CD14-positive monocyte (primary cell): ENCODE measurements around the gene MKI67. TPM values are rescaled to one million over a fixed set of nuclear protein-coding genes. Genes with fewer than 3 reads are reported as not detected.

ENCODE experiments used
- DNase-seq, 3 donors: peaks; one replicate each; pipeline ENCODE4 v3.0.0-alpha.2; 2011 to 2022
- H2AFZ ChIP-seq: 2 replicates; pipeline ENCODE4 v1.6.0; 2012; ENCODE audit warnings: mild to moderate bottlenecking, low read depth, low read length, inconsistent platforms; ENCODE audit not compliant: insufficient read depth, poor library complexity, severe bottlenecking
- H3K27ac ChIP-seq, 2 donors: 1 replicate in 1 of 2; 2 replicates in 1 of 2; pipeline ENCODE4 v1.5.1; 2012 to 2013; ENCODE audit warnings: low read length in 2 of 2, control low read depth in 1 of 2, inconsistent platforms in 1 of 2, low read depth in 1 of 2, mild to moderate bottlenecking in 1 of 2
- H3K27me3 ChIP-seq, 2 donors: one replicate each; pipeline versions ENCODE4 v1.6.0 to v1.6.1; 2011 to 2013; ENCODE audit warnings: low read length in 2 of 2; ENCODE audit not compliant: control insufficient read depth in 2 of 2, insufficient read depth in 2 of 2
- H3K36me3 ChIP-seq, 2 donors: replicated peaks in 1 of 2; 1 replicate in 1 of 2; 2 replicates in 1 of 2; pipeline versions ENCODE4 v1.5.1 to v1.6.1; 2012 to 2013; ENCODE audit warnings: low read length in 2 of 2, control low read depth in 1 of 2, inconsistent platforms in 1 of 2, mild to moderate bottlenecking in 1 of 2; ENCODE audit not compliant: insufficient read depth in 2 of 2, control insufficient read depth in 1 of 2
- H3K4me1 ChIP-seq, 2 donors: 1 replicate in 1 of 2; 2 replicates in 1 of 2; pipeline versions ENCODE4 v1.5.1 to v1.6.1; 2012 to 2013; ENCODE audit warnings: low read length in 2 of 2, control low read depth in 1 of 2, inconsistent platforms in 1 of 2, mild to moderate bottlenecking in 1 of 2, moderate library complexity in 1 of 2; ENCODE audit not compliant: insufficient read depth in 2 of 2, control insufficient read depth in 1 of 2
- H3K4me2 ChIP-seq: replicated peaks from 2 replicates; pipeline ENCODE3; 2012; ENCODE audit warnings: low read length, moderate library complexity, mild to moderate bottlenecking; ENCODE audit not compliant: poor library complexity, severe bottlenecking; ENCODE audit errors: extremely low read depth
- H3K4me3 ChIP-seq, 3 experiments: fragments of 200-600 bp in 1 of 3; sonication (generic) in 1 of 3; replicated peaks in 1 of 3; 1 replicate in 2 of 3; 2 replicates in 1 of 3; pipeline ENCODE4 v1.5.1; 2011 to 2013; ENCODE audit warnings: low read length in 3 of 3, mild to moderate bottlenecking in 3 of 3, control low read depth in 2 of 3, low read depth in 2 of 3, inconsistent platforms in 1 of 3, moderate library complexity in 1 of 3
- H3K79me2 ChIP-seq: 2 replicates; pipeline ENCODE4 v1.6.0; 2012; ENCODE audit warnings: mild to moderate bottlenecking, control low read depth, inconsistent platforms, low read length, moderate library complexity; ENCODE audit not compliant: insufficient read depth
- H3K9ac ChIP-seq: 2 replicates; pipeline ENCODE4 v1.6.0; 2017; ENCODE audit warnings: low read length, mild to moderate bottlenecking; ENCODE audit not compliant: insufficient read depth, poor library complexity, severe bottlenecking
- H3K9me3 ChIP-seq, 2 donors: replicated peaks in 1 of 2; 1 replicate in 1 of 2; 2 replicates in 1 of 2; pipeline versions ENCODE4 v1.5.1 to v1.6.1; 2012 to 2013; ENCODE audit warnings: low read length in 2 of 2, control low read depth in 1 of 2; ENCODE audit not compliant: control insufficient read depth in 1 of 2, insufficient read depth in 1 of 2
- H4K20me1 ChIP-seq: 2 replicates; pipeline ENCODE4 v1.6.0; 2012; ENCODE audit warnings: mild to moderate bottlenecking, low read length, control low read depth, moderate library complexity; ENCODE audit not compliant: insufficient read depth
- H3K27ac Mint-ChIP-seq, 7 donors: one replicate each; pipeline ENCODE4 v1.8.0; 2020; ENCODE audit warnings: mild to moderate bottlenecking in 7 of 7, mixed read lengths in 7 of 7, moderate library complexity in 6 of 7, inconsistent platforms in 2 of 7
- H3K27me3 Mint-ChIP-seq, 3 donors: one replicate each; pipeline ENCODE4 v1.8.0; 2021 to 2022; ENCODE audit warnings: low read depth in 3 of 3, mild to moderate bottlenecking in 3 of 3, mixed read lengths in 3 of 3, moderate library complexity in 3 of 3, inconsistent platforms in 1 of 3
- H3K36me3 Mint-ChIP-seq, 2 donors: one replicate each; pipeline ENCODE4 v1.8.0; 2020; ENCODE audit warnings: mixed read lengths in 2 of 2, inconsistent platforms in 1 of 2, mild to moderate bottlenecking in 1 of 2
- H3K4me1 Mint-ChIP-seq: one replicate; pipeline ENCODE4 v1.8.0; 2020; ENCODE audit warnings: mild to moderate bottlenecking, mixed read lengths
- H3K4me3 Mint-ChIP-seq, 2 donors: one replicate each; pipeline ENCODE4 v1.8.0; 2020; ENCODE audit warnings: mild to moderate bottlenecking in 2 of 2, mixed read lengths in 2 of 2, moderate library complexity in 1 of 2
- H3K9me3 Mint-ChIP-seq, 7 donors: one replicate each; pipeline ENCODE4 v1.8.0; 2020 to 2022; ENCODE audit warnings: mixed read lengths in 7 of 7, mild to moderate bottlenecking in 6 of 7, moderate library complexity in 6 of 7, inconsistent platforms in 2 of 7
- WGBS: methylation state at CpG from one replicate; pipeline ENCODE4 v1.1.5; 2013; ENCODE audit warnings: missing lambda C conversion rate; ENCODE audit not compliant: insufficient coverage; 5-methylcytosine and 5-hydroxymethylcytosine counted together
- intact Hi-C, 2 donors: fragments of 100-400 bp; cut with micrococcal nuclease; formaldehyde crosslinking; loops; one replicate each; pipeline versions ENCODE4 v1.15.0 to v1.15.1; 2023
- polyA plus RNA-seq, 3 donors: library from polyadenylated mRNA; depleted of rRNA in 1 of 3; unstranded in 2 of 3; stranded (reverse) in 1 of 3; fragments of 300-500 nt in 2 of 3; fragments of >200 nt in 1 of 3; fragmentation: Illumina TruSeq in 2 of 3; gene quantifications; 1 replicate in 2 of 3; 2 replicates in 1 of 3; pipeline ENCODE4 v1.2.3, GENCODE V29; 2012 to 2021
- TF ChIP-seq, protein P1 (sequence below): fragments of 200-600 bp; IDR thresholded peaks from one replicate; pipeline ENCODE4 v1.8.0; 2022; ENCODE audit warnings: antibody characterized with exemption, mild to moderate bottlenecking

MKI67 gene
- polyA plus RNA-seq, 3 donors = 0.02 to 0.05 TPM; not detected in 1

DNA sequence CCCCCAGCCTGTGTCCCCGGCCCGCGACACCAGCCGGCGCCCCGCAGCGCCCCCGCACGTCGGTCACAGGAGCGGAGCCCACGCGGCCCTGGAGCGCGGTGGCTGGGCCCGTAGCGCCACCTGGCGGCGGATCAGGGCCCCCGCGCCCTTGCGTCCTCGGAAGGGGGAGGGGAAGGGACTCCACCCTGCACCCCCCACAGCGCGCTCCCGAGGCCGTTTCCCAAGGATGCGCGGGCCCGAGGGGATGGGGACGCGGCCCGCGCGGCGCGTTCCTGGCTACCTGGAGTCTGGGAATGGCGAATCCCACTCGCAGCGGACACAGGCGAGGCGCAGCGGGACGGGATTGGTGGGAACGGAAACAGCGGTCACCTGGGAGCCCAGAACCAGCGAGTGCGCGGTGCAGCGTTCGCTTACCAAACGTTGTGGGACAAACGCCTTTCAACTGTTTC, 23.8 kb upstream of the MKI67 start:
- Histone ChIP-seq H3K79me2 (no peaks in the 10 kb centered on the region), H3K4me1 (peaks cover 5 to 13% of the 10 kb centered on the region in 2 donors), H4K20me1 (no peaks in the 10 kb centered on the region), H3K4me2 (peak overlapping the region; percentile 99), H3K36me3 (no peaks in the 10 kb centered on the region), H2AFZ (peak overlapping the region; percentile 88), H3K9ac (peak overlapping the region; percentile 27), H3K27ac (no peak overlapping the region), H3K27me3 (peaks cover 0 to 6% of the 10 kb centered on the region in 2 donors), H3K4me3 (peak overlapping the region; percentile 50 to 80 (median 51)), H3K9me3 (peaks cover 0 to 2% of the 10 kb centered on the region in 2 donors)
- Mint-ChIP-seq H3K4me1 (peaks cover 2% of the 10 kb centered on the region), H3K4me3 (peak overlapping the region; percentile 66 to 71), H3K27ac (no peak overlapping the region), H3K27me3 (peaks cover 13 to 33% (median 30%) of the 10 kb centered on the region in 3 donors), H3K9me3 (peaks cover 0 to 5% (median 4%) of the 10 kb centered on the region in 7 donors), H3K36me3 (no peaks in the 10 kb centered on the region)
- WGBS = under 1% methylated on average over 39 of the region's 53 CpGs
- TF ChIP-seq, protein P1, sequence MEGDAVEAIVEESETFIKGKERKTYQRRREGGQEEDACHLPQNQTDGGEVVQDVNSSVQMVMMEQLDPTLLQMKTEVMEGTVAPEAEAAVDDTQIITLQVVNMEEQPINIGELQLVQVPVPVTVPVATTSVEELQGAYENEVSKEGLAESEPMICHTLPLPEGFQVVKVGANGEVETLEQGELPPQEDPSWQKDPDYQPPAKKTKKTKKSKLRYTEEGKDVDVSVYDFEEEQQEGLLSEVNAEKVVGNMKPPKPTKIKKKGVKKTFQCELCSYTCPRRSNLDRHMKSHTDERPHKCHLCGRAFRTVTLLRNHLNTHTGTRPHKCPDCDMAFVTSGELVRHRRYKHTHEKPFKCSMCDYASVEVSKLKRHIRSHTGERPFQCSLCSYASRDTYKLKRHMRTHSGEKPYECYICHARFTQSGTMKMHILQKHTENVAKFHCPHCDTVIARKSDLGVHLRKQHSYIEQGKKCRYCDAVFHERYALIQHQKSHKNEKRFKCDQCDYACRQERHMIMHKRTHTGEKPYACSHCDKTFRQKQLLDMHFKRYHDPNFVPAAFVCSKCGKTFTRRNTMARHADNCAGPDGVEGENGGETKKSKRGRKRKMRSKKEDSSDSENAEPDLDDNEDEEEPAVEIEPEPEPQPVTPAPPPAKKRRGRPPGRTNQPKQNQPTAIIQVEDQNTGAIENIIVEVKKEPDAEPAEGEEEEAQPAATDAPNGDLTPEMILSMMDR = peak; percentile 89
- intact Hi-C loops = loop anchor here in 1 of 2 donors (5.0 to 10.0 kb wide), 2 partner anchors 113 to 245 kb away; partner anchors contain the start of gene PTPRE
- DNase-seq = peak; percentile 71 to 80 (median 74)

DNA sequence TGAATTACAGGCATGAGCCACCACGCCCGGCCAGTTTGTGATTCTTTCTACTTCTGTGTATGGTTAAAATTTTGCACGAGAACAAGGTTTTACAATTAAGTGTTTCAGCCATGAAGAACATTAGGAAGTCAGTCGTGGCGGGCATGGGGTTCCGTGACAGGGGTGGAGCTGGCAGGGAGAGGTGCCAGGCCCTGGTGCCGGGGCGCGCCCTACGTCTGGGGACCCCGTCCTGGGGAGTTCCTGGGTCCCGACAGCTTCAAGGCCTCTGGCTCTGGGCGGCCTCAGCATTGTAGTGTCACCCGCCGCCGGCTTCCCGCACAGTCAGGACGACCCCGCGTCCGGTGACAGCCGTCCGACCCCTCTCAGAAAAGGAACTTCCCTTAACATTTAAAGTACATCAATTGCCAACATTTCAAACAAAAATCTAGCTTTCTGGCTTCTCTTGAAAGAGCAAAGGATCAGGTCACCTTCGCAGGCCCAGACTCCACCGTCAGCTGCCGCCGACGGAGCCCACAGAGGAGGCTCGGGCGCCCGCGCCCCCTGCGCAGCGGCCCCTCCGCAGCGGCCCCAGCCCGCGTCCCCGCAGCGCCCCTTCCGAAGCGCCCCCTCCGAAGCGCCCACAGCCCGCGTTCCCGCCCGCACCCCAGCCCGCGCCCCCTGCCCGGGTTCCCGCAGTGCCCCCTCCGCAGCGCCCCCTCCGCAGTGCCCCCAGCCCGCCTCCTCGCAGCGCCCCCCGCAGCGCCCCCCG, 23.2 kb upstream of the MKI67 start:
- Histone ChIP-seq H3K4me2 (peak overlapping the region; percentile 99), H3K9ac (no peak overlapping the region), H3K4me3 (peak overlapping the region in 1 of 3 experiments; percentile 46), H3K79me2 (no peaks in the 10 kb centered on the region), H3K9me3 (peaks cover 0 to 2% of the 10 kb centered on the region in 2 donors), H4K20me1 (no peaks in the 10 kb centered on the region), H3K4me1 (peaks cover 5 to 13% of the 10 kb centered on the region in 2 donors), H3K27ac (no peak overlapping the region), H3K36me3 (no peaks in the 10 kb centered on the region), H3K27me3 (peaks cover 0 to 6% of the 10 kb centered on the region in 2 donors), H2AFZ (peak overlapping the region; percentile 56)
- TF ChIP-seq, protein P1 = no peak
- Mint-ChIP-seq H3K27ac (no peak overlapping the region), H3K36me3 (no peaks in the 10 kb centered on the region), H3K9me3 (peaks cover 0 to 5% (median 4%) of the 10 kb centered on the region in 7 donors), H3K4me3 (peak overlapping the region; percentile 69 to 74), H3K4me1 (peaks cover 5% of the 10 kb centered on the region), H3K27me3 (peaks cover 12 to 33% (median 30%) of the 10 kb centered on the region in 3 donors)
- intact Hi-C loops = loop anchor here (5.0 to 10.0 kb wide), 2 partner anchors 112 to 245 kb away; partner anchors contain the start of gene PTPRE (in 1 of the 2)
- WGBS = 41% methylated on average over 49 of the region's 61 CpGs
- DNase-seq = no peak
